ENCODE measurements around the gene MTMR6.

DNA sequence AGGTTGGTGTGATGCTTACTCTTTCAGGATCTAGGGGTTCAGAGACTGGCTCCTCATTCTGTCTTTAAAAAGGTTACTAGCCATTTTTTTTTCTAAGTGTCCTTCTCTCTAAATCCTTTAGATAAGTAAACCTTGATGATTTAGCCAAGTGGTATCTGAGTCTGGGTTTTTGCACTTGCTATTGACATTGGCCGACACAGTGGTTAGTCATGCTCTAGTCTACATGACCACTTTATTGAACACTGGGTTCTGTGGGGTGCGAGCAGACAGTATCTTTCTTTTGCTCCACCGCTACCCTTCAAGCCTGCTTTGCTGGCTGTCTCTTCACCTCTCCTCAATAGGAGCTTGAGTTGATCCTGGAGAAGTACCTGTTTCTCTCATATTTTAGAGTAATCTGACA, 7.9 kb upstream of the MTMR6 start:
- TF ChIP-seq, protein P1, sequence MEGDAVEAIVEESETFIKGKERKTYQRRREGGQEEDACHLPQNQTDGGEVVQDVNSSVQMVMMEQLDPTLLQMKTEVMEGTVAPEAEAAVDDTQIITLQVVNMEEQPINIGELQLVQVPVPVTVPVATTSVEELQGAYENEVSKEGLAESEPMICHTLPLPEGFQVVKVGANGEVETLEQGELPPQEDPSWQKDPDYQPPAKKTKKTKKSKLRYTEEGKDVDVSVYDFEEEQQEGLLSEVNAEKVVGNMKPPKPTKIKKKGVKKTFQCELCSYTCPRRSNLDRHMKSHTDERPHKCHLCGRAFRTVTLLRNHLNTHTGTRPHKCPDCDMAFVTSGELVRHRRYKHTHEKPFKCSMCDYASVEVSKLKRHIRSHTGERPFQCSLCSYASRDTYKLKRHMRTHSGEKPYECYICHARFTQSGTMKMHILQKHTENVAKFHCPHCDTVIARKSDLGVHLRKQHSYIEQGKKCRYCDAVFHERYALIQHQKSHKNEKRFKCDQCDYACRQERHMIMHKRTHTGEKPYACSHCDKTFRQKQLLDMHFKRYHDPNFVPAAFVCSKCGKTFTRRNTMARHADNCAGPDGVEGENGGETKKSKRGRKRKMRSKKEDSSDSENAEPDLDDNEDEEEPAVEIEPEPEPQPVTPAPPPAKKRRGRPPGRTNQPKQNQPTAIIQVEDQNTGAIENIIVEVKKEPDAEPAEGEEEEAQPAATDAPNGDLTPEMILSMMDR (conservative IDR thresholded peaks at IDR 0.05; ENCODE audit: low read depth, low read length) = no peak
- no peak for TF ChIP-seq EZH2 (IDR thresholded peaks at IDR 0.05; ENCODE audit: borderline replicate concordance, low read depth, low read length, poor library complexity, severe bottlenecking)
